Sigmoid colon (tissue), 4 donors: ENCODE measurements around the gene SPRED3.

Source experiments
- POLR2A ChIP-seq, 2 donors: fragments of 450-650 bp; IDR thresholded peaks; one replicate each; pipeline ENCODE4 v1.6.1; 2016; ENCODE audit warnings: antibody characterized with exemption in 2 of 2, mild to moderate bottlenecking in 2 of 2, moderate library complexity in 2 of 2
- POLR2AphosphoS5 ChIP-seq, 4 donors: sonication (generic); formaldehyde crosslinking; IDR thresholded peaks; one replicate each; pipeline ENCODE4 v1.6.1; 2017; ENCODE audit warnings: antibody characterized with exemption in 4 of 4
- TF ChIP-seq, protein P1 (sequence below), 4 experiments: fragments of 450-650 bp in 3 of 4; fragments of 200-600 bp in 1 of 4; IDR thresholded peaks; one replicate each; pipeline ENCODE4 v1.5.1; 2016 to 2019; ENCODE audit warnings: antibody characterized with exemption in 4 of 4, mild to moderate bottlenecking in 3 of 4, moderate library complexity in 2 of 4

DNA sequence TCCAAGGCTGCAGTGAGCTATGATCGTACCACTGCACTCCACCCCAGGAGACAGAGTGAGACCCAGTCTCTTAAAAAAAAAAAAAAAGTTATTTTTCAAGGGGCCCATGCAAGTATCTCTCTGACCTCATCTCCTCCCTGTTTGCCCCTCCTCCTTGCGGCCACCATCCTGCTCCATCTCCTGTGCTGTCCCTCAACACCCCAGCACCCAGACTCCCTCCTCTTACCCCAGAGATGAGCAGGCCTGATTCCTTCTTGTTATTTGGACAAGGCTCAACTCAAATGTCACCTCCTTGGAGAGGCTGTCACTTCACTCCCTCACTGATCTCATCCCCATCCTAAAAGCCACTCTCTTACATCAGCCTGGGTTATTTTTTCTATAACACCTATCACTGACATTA is 49.4 kb downstream of the SPRED3 start:
- TF ChIP-seq, protein P1, sequence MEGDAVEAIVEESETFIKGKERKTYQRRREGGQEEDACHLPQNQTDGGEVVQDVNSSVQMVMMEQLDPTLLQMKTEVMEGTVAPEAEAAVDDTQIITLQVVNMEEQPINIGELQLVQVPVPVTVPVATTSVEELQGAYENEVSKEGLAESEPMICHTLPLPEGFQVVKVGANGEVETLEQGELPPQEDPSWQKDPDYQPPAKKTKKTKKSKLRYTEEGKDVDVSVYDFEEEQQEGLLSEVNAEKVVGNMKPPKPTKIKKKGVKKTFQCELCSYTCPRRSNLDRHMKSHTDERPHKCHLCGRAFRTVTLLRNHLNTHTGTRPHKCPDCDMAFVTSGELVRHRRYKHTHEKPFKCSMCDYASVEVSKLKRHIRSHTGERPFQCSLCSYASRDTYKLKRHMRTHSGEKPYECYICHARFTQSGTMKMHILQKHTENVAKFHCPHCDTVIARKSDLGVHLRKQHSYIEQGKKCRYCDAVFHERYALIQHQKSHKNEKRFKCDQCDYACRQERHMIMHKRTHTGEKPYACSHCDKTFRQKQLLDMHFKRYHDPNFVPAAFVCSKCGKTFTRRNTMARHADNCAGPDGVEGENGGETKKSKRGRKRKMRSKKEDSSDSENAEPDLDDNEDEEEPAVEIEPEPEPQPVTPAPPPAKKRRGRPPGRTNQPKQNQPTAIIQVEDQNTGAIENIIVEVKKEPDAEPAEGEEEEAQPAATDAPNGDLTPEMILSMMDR (IDR thresholded peaks at IDR 0.05) = no peak
- TF ChIP-seq POLR2AphosphoS5 (IDR thresholded peaks at IDR 0.05) = no peak
- TF ChIP-seq POLR2A (IDR thresholded peaks at IDR 0.05) = no peak
